GM12878 (cell line): Measurements from ENCODE around the gene MESD.

Source experiments
- EZH2 ChIP-seq: IDR thresholded peaks from 2 replicates; pipeline ENCODE4 v1.6.1; 2012; ENCODE audit warnings: low read depth, mild to moderate bottlenecking, control low read depth, inconsistent platforms, low read length, borderline replicate concordance; ENCODE audit not compliant: control insufficient read depth
- IRF3 ChIP-seq: fragments of 450-650 bp; IDR thresholded peaks from 2 replicates; pipeline ENCODE4 v1.6.1; 2014; ENCODE audit warnings: mild to moderate bottlenecking
- MAX ChIP-seq: IDR thresholded peaks from 2 replicates; pipeline ENCODE4 v1.6.1; 2012; ENCODE audit warnings: low read depth, low read length, improper control_type of control experiment
- MLLT1 ChIP-seq: fragments of 450-650 bp; IDR thresholded peaks from 2 replicates; pipeline ENCODE4 v1.6.1; 2016; ENCODE audit warnings: mild to moderate bottlenecking
- NR2F1 ChIP-seq: fragments of 450-650 bp; conservative IDR thresholded peaks from 2 replicates; pipeline ENCODE4 v1.6.1; 2017; ENCODE audit warnings: mild to moderate bottlenecking
- POLR2AphosphoS2 ChIP-seq: IDR thresholded peaks from 2 replicates; pipeline ENCODE4 v1.6.1; 2011; ENCODE audit warnings: low read depth, mild to moderate bottlenecking, low read length, improper control_type of control experiment, moderate library complexity
- POLR2AphosphoS5 ChIP-seq: IDR thresholded peaks from 2 replicates; pipeline ENCODE4 v1.6.1; 2011; ENCODE audit warnings: mild to moderate bottlenecking, low read length, inconsistent platforms
- SP1 ChIP-seq: IDR thresholded peaks from one replicate; pipeline ENCODE4 v1.6.1; 2011; ENCODE audit warnings: low read depth, low read length
- SREBF2 ChIP-seq: IDR thresholded peaks from 2 replicates; pipeline ENCODE4 v1.6.1; 2012; ENCODE audit warnings: mild to moderate bottlenecking, low read length
- TCF12 ChIP-seq: IDR thresholded peaks from 2 replicates; pipeline ENCODE4 v1.6.1; 2011; ENCODE audit warnings: low read depth, mild to moderate bottlenecking, low read length
- TF ChIP-seq, protein P1 (sequence below), 3 experiments: IDR thresholded peaks in 2 of 3; conservative IDR thresholded peaks in 1 of 3; 2 replicates each; pipeline ENCODE4 v1.5.1; 2011; ENCODE audit warnings: low read depth in 3 of 3, low read length in 3 of 3, mild to moderate bottlenecking in 3 of 3, control low read depth in 2 of 3, moderate library complexity in 2 of 3, inconsistent platforms in 1 of 3, mixed read lengths in 1 of 3; ENCODE audit not compliant: control insufficient read depth in 2 of 3, insufficient read depth in 1 of 3; ENCODE audit errors: extremely low read depth in 1 of 3
- TF ChIP-seq, protein P2 (sequence below): IDR thresholded peaks from 2 replicates; pipeline ENCODE4 v1.6.1; 2011; ENCODE audit warnings: low read depth, mild to moderate bottlenecking, low read length, moderate library complexity, borderline replicate concordance; ENCODE audit errors: extremely low read depth

DNA sequence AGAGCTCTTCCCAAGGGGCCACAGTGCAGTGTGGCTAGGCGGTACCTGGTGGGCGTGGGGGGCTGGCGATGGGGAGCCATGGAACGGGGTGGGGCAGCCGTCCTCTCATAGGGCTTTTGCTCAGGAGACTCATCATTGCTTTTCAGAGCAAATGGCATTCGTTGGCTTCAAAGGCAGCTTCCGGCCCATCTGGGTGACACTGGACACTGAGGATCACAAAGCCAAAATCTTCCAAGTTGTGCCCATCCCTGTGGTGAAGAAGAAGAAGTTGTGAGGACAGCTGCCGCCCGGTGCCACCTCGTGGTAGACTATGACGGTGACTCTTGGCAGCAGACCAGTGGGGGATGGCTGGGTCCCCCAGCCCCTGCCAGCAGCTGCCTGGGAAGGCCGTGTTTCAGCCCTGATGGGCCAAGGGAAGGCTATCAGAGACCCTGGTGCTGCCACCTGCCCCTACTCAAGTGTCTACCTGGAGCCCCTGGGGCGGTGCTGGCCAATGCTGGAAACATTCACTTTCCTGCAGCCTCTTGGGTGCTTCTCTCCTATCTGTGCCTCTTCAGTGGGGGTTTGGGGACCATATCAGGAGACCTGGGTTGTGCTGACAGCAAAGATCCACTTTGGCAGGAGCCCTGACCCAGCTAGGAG lies 40.8 kb downstream of the MESD start:
- no peak for TF ChIP-seq NR2F1
- no peak for TF ChIP-seq MAX
- TF ChIP-seq, protein P1, sequence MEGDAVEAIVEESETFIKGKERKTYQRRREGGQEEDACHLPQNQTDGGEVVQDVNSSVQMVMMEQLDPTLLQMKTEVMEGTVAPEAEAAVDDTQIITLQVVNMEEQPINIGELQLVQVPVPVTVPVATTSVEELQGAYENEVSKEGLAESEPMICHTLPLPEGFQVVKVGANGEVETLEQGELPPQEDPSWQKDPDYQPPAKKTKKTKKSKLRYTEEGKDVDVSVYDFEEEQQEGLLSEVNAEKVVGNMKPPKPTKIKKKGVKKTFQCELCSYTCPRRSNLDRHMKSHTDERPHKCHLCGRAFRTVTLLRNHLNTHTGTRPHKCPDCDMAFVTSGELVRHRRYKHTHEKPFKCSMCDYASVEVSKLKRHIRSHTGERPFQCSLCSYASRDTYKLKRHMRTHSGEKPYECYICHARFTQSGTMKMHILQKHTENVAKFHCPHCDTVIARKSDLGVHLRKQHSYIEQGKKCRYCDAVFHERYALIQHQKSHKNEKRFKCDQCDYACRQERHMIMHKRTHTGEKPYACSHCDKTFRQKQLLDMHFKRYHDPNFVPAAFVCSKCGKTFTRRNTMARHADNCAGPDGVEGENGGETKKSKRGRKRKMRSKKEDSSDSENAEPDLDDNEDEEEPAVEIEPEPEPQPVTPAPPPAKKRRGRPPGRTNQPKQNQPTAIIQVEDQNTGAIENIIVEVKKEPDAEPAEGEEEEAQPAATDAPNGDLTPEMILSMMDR (IDR thresholded peaks at IDR 0.05 in 2 of 3, conservative IDR thresholded peaks at IDR 0.05 in 1 of 3; ENCODE audit: control insufficient read depth in 2 of 3, extremely low read depth in 1 of 3, insufficient read depth in 1 of 3, low read depth in 3 of 3, low read length in 3 of 3) = no peak
- TF ChIP-seq, protein P2, sequence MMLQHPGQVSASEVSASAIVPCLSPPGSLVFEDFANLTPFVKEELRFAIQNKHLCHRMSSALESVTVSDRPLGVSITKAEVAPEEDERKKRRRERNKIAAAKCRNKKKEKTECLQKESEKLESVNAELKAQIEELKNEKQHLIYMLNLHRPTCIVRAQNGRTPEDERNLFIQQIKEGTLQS = no peak
- no peak for TF ChIP-seq POLR2AphosphoS5
- TF ChIP-seq SP1 = no peak
- TF ChIP-seq MLLT1 = no peak
- no peak for TF ChIP-seq IRF3
- no peak for TF ChIP-seq POLR2AphosphoS2
- TF ChIP-seq TCF12 = no peak
- no peak for TF ChIP-seq SREBF2
- no peak for TF ChIP-seq EZH2
